Uterine smooth muscle cell (primary cell): ENCODE results near the gene RPL6. TPM values are rescaled to one million over a fixed set of nuclear protein-coding genes. Genes with fewer than 3 reads are reported as not detected.

Experiments
- total RNA-seq: library from RNA; depleted of rRNA; stranded (reverse); fragments of >200 nt; gene quantifications from 2 replicates; pipeline ENCODE4 v1.2.3, GENCODE V29; 2014

RPL6 gene
- 1,027 and 1,085 TPM in 2 replicates for total RNA-seq

GRCh38 chr12:112409064-112409905 lies at the start of gene RPL6:
TSS of gene RPL6 (minus strand) at chr12:112409605. CDS start at chr12:112408656, 949 bp downstream.

GRCh38 chr12:112418608-112419296 lies 9.3 kb upstream of the RPL6 start, which contains the start of gene PTPN11:
TSS of gene PTPN11 (plus strand) at chr12:112418947. CDS start at chr12:112419112, 165 bp downstream.

GRCh38 chr12:112381883-112382796 lies 27.3 kb downstream of the RPL6 start, which contains the start of gene HECTD4:
TSS of gene HECTD4 (minus strand) at chr12:112382431. CDS start at chr12:112382128, 303 bp downstream.

Other genes starting within 250 kb of the RPL6 start
- gene HECTD4, start 27.2 kb downstream of the RPL6 start, total RNA-seq, result 18.9 and 26.1 TPM in 2 replicates
- gene PTPN11, start 9.3 kb upstream of the RPL6 start, total RNA-seq, result 140 and 166 TPM in 2 replicates